GM12801 (cell line): ENCODE data around the gene ZNF549.

Experiments used
- CTCF ChIP-seq: IDR thresholded peaks from one replicate; pipeline ENCODE4 v1.5.1; 2011; ENCODE audit warnings: control low read depth; ENCODE audit not compliant: insufficient read length; ENCODE audit errors: extremely low read depth

Gene ZNF549

GRCh38 chr19:57560049-57560491 lies 32.9 kb downstream of the ZNF549 start:
- TF ChIP-seq CTCF: no peak

GRCh38 chr19:57563547-57563946 lies 36.4 kb downstream of the ZNF549 start:
- TF ChIP-seq CTCF: no peak

- no peak for TF ChIP-seq CTCF
Observed at GRCh38 chr19:57566396-57567265, 39.5 kb downstream of the ZNF549 start.

DNA sequence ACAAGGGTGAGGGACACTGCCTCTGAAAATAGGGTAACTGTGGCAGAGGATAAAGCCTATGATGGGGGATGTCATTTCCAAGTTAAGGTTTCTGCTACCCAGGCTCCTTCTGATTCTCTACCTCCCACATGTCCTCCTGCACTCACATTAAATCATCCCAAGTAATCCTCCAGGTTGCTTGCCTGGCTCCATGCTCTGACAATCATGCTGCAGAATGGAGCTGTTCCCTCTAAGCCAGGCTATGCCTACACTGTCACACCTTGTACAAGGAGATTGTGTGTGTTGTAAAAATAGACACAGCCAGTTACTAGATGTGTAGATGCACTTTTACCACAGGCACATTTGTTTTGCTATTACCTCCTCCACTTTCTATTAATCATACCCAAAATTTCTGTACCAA lies 43.6 kb downstream of the ZNF549 start:
- TF ChIP-seq CTCF: no peak

DNA sequence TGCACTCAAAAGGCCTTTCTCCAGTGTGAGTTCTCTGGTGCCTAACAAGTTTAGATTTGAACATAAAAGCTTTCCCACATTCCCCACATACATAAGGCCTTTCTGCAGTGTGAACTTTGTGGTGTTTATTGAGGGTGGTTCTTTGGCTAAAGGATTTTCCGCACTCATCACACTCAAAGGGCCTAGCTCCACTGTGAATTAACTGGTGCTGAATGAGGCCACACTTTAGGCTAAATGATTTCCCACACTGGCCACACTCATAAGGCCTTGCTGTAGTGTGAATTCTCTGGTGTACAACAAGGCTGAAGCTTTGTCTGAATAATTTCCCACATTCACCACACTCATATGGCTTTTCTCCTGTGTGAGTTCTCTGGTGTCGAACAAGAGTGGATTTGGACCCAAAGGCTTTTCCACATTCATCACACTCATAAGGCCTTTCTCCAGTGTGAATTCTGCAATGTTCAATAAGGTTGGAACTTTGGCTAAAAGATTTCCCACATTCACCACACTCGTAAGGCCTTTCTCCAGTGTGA lies 45.3 kb downstream of the ZNF549 start:
- no peak for TF ChIP-seq CTCF

GRCh38 chr19:57576661-57577060 lies 49.5 kb downstream of the ZNF549 start:
- TF ChIP-seq CTCF: no peak

DNA sequence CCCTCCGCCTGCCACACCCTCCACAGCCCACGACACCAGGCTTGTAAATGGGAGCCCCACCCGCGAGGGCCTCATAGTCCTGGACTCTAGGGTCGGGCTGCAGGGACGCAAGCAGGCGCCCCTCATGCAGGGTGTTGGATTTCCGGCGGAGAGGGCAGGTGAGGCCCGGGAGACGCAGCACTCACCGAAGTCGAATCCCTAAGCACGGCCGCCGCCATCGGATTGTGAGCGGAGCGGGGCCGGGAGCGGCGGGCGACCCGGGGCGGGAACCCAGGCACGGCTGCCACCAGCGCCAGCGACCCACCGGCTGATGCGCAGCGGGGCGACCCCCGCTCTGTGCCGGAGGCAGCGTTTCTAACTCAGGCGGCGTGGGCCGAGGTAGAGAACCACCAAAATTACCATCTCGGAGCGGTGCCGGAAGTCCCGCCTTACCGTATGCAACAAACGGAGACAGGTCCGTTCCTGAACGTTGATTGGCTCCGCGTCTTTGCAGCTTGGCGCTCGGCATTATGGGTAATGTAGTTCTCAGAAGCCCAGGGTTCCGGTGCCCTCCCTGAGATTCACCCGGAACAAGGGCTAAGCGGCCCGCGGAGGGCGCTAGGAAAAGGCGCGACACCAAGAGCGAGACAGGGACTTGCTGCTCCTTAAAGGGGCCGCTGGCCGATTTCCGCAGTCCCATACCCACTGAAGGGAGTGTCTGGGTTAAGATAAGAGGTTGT lies 51.5 kb downstream of the ZNF549 start, which contains the start of gene ZNF416:
ZNF416 (minus strand) TSS at position 425 of the 719 bp plus-strand sequence; CDS start at position 218, 207 bp downstream.
- TF ChIP-seq CTCF: no peak
